Astrocyte of the spinal cord (primary cell): ENCODE results near the gene TBC1D17.

Source experiments
- DNase-seq: peaks from one replicate; pipeline ENCODE4 v3.0.0; 2011; ENCODE audit warnings: low read depth, low spot score
- H3K4me3 ChIP-seq: 2 replicates; pipeline ENCODE4 v1.5.1; 2011; ENCODE audit warnings: low read depth, mild to moderate bottlenecking, low read length, moderate library complexity
- CTCF ChIP-seq: IDR thresholded peaks from 2 replicates; pipeline ENCODE4 v1.5.1; 2012; ENCODE audit warnings: low read depth, mild to moderate bottlenecking, low read length, inconsistent platforms
- in situ Hi-C: cut with HindIII; loops from 2 replicates; pipeline ENCODE4 v1.10.0; 2017; ENCODE audit warnings: low sequenced_read_pairs

Gene TBC1D17

DNA sequence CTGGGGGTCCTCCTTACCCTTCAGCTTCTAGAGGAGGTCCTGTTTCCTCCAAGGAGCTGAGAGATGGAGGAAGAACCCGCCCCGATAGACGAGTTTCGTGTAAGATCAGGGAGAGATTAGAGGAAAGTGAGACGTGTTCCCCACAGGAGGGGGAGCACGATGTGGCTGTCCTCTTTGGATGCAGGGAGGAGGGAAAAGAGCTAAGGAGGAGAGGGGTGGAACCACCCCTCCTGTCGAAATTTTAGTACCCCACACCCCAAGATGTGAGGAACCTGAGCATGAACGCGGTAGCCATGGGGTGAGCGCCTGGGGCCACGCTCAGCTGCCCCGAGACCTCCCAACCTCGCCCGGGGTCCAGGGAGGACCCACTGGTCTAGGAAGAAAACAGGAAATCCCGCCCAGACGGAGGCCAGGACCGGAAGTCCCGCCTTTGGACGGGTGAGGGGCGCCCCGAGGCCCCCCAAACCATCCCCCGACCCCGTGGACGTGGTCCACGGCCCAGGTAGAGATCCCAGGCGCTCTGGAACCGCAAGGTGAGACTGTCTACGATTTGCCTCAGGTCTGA, 1.6 kb upstream of the TBC1D17 start:
- DNase-seq = peak; percentile 56
- H3K4me3 ChIP-seq = peak overlapping the region; percentile 100
- TF ChIP-seq CTCF = no peak
- in situ Hi-C loops = no loop called here

DNA sequence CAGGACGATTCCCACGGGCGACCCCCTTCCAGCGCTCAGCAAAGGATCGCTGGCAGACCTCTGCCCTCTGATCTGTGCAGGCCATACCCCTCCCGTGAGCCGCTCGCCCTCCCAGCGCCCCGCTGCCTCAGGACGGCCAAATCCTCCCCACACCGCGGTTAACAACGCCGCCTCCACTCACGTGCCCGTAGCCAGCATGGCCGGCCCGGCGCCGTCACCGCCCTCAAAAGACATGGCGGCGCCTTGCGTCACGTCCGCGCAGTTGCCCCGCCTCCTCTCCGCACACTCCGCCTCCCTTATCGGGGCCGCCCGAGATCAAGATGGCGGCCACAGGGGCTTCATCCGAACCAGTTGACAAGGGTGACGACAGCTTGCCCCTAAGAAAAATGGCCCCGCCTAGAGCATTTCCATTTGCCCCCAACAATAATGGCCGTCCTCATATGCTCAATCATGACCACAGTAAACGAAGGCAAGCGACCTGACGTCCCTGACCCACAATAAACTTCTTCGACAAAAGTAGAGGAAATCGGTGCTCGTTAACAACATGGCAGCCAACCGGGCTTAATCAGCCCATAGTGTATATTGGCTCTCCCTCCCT, 981 bp upstream of the TBC1D17 start:
- in situ Hi-C loops = no loop called here
- peak; percentile 99 for DNase-seq
- TF ChIP-seq CTCF = no peak
- peak overlapping the region; percentile 100 for H3K4me3 ChIP-seq

DNA sequence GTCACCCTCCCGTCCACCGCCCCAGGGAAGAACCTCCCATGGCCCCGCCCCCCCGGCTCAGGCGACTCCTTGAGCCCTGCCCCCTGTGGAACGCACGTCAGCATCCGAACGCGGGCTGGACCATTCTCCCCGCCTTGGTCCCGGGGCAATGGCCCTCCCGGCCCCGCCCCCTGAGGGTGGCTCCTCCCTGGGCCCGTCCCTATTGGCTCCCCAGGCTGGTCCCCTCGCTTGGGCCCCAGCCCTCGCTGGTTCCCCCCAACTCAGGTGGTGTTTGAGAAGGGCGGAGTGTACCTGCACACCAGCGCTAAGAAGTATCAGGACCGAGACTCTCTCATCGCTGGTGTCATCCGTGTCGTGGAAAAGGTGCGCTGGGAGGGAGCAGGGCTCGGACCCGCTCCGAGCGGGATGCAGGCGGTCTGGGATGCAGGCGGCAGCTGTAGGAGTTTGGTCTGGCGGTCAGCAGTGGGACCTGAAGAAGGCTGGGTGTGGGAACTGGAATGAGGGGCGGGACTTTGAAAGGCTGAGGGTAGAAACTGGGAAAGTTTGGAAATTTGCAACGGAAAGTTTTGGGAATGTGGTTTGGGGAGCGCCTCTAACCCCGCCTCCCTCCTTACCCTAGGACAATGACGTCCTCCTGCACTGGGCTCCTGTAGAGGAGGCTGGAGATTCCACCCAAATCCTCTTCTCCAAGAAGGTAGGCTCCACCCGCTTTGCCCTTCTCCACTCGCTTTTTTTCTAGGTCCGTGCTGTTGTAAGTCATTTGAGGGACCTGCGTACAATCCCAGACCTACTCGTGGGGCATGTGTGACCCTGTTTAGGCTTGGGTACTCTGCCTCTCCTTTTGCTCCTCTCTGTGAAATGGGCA, 609 bp downstream of the TBC1D17 start:
- peak; percentile 98 for DNase-seq
- no peak for TF ChIP-seq CTCF
- peak overlapping the region; percentile 100 for H3K4me3 ChIP-seq
- in situ Hi-C loops = no loop called here

DNA sequence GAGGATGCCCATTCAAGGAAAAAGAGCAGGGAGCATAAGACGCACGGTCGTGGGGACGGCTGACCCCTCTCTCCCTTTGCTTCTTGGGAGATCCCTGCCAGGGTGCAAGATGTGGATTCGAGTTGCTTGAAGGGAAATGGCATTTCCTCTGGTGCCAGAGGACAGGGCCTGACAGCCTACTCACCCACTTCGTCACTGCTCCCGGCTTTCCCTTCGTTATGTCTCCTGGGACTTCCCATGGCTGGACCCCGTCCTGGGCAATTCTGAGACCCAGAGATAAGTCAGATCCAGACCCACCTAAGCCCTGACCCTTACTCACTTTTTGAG, 1.2 kb downstream of the TBC1D17 start:
- no peak for TF ChIP-seq CTCF
- H3K4me3 ChIP-seq = peak overlapping the region; percentile 100
- in situ Hi-C loops = no loop called here
- DNase-seq = no peak

- H3K4me3 ChIP-seq = no peak overlapping the region
- no peak for DNase-seq
- no peak for TF ChIP-seq CTCF
- in situ Hi-C loops = no loop called here
Observed at GRCh38 chr19:49879243-49879963, 1.9 kb downstream of the TBC1D17 start.

- no peak for DNase-seq
- in situ Hi-C loops = no loop called here
- no peak for TF ChIP-seq CTCF
- H3K4me3 ChIP-seq = no peak overlapping the region
Observed at GRCh38 chr19:49880162-49880869, 2.8 kb downstream of the TBC1D17 start.
